Hematopoietic multipotent progenitor cell treated with erythropoietin and hydrocortisone succinate and interleukin-3 and kit ligand, for 4 days (in vitro differentiated cells): ENCODE measurements around the gene RNF130.
"Not testable (repeated sequence)": the region's sequence is repeated elsewhere in the genome, so short reads cannot be mapped to it uniquely, and the experiment has no call there.

Source experiments
- DNase-seq: peaks from one replicate; pipeline ENCODE4 v3.0.0-alpha.2; 2015

RNF130 gene

DNA sequence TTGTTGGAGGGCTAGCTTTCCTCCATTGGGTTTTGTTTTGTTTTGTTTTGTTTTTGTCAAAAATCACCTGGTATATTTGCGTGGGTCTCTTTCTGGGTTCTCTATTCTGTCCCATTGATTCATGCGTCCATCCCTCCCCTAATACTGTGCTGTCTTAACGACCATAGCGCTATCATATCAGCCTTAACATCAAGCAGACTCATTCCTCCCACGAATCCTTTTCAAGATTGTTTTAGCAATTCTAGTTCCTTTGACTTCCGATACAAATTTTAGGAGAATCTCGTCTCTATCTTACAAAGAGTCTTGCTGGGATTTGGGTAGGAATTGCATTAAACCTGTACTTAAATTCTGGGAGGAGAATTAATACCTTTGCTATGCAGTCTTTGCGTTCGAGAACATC, 31.1 kb upstream of the RNF130 start:
- no peak for DNase-seq

DNA sequence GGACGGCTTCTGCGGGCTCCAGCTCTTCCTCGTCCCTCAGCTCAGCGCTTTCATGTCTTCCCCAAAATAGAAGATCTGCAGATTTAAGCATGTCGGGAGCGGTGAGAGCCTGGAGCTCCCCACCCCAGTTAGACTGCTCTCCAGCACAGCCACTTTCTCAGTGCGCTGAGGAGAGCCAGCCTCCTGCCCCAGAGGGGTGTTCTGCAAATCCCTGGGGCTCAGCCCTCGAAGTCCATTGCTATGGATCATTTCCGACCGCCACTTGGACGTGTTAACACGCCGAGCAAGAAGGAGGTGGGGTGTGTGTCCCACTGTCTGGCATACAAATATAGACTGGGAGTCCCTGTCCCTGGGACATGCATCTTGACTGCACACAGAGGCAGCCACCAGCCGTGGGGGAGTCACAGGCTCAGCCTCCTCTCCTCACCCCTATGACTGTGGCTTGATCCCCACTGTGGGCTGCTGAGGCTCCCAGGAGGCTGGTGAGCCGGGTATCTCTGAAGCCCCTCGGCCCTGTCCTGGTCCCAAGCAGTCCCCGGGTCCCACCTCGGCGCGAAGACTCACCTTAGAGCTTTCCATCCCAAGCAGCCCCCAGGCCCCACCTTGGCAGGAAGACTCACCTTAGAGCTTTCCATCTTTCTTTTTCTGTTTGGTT, 30.0 kb upstream of the RNF130 start:
- DNase-seq: no peak

DNA sequence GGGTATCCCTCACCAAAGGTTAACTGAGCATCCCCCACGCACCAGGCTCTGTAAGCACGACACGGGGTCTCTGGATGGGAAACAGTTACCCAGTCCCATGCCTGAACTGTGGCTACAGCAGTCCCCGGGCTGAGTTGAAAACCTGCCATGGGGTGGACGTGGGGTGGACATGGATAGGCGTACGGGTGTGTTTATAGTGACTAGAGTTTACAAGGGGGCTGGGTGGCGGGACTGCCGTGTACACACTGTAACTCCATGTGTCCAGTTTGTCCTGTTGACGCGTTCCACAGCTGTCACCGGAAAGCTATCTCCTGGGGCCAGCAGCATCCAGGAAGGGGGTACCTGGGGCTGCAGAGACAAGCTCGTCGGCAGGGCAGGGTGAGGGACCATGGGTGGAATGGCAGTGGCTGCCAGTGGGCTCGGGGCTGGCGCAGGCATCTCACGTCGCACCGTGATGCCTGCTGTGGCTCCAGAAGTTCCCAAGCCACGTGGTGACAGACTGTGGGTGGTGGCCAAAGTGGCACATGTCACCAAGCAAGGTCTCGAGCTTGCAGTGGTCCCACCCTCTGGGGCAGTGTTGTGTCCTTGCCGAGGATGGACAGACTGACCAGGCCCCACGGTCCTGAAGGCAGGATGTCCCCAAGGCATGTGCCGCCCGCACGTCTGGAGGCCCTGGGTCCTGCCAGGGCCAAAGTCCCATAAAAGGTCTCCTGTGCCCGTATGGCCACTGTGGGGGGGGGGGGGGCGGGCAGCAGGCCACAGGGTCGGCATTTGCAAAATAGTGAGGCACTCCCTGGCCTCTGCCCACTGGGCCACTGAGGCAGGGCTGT, 29.3 kb upstream of the RNF130 start:
- no peak for DNase-seq

DNA sequence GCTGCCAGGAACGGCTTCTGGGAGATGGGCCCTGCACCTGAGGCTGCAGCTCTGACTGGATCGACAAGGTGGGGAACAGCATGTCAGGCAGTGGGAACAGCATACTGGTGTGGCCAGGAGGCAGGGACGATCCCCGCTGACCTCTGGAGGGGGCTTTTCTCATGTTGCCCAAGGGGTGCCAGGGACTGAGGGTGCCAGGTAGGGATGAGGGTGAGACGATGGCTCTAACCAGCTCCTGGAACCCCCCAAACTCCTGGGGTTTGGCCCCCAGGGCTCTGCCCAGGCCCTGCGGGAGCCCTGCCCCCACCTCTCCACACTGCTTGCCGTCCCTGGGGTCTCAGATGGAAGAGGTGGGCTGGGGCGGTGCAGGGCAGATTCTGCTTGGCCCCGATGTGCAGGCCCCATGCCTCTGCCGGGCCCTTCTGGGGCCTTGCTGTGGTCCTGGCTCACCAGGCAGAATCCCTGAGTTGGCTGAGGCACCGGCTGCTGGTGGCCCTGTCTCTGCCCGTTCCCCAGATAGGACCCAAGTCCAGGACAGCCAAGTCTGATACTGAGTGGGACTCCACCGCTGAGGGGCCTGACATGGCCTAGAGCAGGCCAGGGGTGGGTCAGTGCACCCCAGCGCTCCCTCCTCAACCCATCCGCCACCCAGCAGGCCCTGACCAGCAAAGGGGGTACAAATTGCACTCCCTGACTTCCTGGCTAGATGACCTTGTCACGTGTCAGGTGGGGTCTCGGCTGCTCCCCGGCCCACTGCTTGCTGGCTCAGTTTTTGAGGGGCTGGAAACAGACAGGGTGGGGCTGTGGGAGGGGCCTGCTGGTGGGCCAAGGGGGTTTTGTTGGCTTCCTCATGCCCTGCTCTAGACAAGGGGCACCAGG, 28.4 kb upstream of the RNF130 start:
- no peak for DNase-seq

DNA sequence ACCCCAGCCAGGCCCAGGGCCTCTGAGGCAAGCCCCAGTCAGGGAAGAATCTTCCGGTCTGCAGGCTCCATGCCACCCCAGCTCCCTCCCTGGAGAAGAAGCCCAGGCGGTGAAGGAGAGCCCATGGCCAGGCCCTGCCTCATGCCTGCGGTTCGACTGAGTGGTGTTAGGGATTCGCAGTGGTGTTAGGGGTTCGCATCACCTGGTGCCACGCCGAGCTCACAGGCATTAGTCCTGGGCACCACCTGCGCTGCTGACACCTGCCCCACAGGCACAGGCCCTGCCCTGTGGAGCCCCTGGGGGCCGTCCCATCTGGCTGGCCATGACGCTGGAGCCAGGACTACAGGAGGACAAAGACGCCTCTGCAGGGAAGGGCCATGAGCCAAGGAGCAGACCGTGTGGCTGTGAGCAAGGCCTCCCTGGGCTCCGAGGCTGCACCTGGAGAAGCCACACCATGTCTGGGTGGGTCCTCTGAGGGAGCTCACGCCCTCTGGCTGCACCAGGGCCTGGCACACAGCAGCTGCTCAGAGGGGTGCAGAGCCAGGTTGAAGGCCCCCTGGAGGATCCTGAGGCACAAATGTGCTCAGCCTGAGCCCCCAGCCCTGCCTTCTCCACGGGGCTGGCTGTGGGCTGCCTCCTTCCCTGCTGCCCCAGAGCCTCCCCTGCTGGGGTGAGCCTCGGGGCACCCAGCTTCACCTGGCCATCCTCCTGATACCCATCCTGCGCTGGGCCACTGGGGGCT, 27.6 kb upstream of the RNF130 start:
- DNase-seq: no peak

DNA sequence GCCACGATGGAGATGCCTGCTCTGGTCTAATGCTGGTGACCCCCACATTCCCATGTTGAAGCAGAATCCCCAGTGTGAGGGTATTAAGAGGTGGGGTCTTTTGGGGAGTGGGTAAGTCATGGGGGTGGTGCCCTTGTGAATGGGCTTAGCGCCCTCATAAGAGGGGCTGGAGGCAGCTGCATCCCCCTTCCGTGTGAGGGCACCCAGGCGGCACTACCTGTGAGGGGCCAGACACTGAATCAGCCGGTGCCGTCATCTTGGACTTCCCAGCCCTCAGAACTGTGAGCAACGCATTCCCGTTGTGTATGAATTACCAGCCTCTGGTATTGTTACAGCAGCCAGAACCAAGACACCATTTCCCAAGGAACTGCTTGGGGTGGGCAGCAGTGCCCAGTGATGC, 27.0 kb upstream of the RNF130 start:
- DNase-seq: no peak

DNA sequence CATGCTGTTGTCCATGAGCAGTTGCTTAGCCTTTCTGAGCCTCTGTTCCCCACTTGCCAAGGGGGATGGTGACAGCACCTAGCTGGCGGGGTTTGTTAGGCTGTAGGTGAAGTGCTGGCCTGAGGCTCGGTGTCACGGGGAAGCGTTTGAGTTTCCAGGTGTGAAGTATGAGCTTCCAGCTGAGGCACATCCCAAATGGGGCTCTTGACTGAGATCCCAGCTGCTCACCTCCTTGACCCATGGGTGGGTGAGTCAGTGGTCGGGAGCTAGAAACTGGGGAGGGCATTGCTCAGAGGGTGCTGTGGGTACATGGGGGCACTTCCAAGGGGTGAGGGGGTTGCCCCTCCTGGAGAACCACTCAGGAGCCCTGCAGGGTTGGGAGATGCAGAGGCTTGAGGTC, 26.4 kb upstream of the RNF130 start:
- no peak for DNase-seq

DNA sequence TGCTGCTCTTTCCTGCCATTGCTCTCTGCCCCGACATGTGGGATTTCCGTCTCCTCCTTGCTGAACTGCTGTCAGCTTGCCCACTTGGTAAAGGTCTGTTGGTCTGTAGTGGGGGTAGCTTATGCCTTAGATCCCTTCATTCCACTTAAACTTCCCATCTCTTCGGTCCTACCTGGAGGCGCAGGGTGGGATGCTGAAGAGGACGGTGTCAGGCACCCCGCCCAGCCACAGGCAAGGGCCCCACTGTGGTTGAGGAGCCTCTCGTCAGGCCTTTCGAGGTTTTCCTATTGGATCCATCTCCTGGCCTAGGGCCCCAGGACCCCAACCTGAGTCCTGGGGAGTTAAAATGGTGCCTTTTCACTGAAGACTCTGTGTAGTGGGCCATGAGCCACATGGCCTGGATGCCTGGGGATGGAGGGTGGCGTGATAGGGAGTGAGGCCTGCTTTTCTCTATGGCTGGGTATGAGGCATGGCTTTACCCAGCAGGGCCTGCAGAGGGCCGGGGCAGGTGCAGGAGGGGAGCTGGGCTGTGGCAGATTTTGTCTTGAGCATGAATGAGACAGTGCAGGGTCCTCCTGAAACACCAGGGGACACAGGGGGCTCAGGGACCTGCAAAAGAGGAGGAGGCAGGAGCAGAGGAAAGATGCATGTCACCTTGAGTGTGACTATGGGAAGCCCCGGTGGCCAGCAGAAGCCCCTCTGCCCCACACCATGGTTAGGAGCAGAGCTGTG, 25.8 kb upstream of the RNF130 start:
- peak; percentile 38 for DNase-seq

DNA sequence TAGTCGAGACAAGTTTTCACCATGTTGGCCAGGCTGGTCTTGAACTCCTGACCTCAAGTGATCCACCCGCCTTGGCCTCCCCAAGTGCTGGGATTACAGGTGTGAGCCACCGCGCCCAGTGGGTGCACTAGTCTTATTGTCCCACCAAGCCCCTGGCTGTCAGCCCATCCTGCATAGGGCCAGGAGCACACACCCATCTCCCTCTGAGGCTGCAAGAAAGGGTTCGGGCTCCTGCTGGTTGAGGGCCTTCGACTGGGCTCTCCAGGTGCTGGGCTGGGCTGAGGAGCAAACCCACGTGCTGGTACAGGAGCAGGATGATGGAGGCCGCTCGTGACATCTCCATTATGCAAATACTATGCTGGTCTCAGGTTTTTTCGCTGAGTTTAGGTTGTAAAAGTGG, 25.1 kb upstream of the RNF130 start:
- no peak for DNase-seq

DNA sequence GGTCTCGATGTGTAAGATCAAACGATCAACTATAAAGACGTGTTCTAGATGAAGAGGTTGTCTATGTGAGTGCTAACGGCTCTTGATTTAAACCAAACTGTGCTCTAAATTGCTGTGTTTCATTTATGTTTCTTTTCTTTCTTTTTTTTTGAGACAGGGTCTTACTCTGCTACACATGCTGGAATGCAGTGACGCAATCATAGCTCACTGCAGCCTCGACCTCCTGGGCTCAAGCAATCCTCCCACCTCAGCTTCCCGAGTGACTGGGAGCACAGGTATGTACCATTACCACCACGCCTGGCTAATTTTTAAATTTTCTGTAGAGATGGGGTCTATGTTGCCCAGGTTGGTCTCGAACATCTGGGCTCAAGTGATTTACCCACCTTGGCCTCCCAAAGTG, 24.0 kb upstream of the RNF130 start:
- DNase-seq: no peak

DNA sequence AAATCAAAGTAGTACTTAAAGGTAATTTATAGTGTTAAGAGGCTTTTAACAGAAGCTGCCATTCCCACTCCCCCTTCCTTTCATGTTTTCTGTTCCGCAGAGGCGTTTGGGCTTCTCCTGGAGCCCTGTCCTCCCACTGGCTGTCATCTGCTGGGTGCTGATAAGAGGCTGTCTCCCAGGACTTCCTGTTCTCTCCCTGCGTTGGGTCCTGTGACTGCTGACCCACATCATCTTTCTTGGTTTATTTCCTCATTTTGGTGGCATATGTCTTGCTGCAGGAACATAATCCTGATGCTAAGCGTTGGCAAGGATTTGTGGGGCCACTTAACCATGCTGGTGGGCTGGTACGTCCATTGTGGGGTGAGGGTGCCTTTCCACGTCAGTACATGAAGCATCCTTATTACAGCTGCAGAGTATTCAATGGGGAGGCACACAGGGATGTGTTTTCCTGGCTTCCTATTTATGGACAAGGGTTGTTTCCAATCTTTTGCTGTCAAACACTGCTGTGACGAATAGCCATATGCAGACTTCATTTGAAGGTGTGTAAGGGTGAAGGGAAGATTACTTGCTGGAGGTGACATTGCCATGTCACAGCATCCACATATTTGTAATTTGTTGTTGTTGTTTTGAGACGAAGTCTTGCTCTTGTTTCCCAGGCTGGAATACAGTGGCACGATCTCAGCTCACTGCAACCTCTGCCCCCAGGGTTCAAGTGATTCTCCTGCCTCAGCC, 22.3 kb upstream of the RNF130 start:
- DNase-seq: peak; percentile 98

DNA sequence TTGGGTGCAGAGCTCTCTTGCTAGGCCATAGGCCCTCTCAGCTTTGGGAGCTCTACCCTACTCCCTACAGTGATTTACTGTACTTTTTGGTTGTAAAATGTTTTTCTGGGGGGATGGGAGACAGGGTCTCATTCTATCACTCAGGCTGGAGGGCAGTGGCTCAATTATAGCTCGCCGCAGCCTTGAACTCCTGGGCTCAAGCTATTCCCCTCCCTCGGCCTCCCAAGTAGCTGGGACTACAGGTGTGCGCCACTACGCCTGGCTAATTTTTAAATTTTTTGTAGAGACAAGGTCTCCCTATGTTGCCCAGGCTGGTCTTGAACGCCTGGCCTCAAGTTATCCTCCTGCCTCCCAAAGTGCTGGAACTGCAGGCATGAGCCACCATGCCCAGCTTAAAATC, 21.7 kb upstream of the RNF130 start:
- DNase-seq: no peak

DNA sequence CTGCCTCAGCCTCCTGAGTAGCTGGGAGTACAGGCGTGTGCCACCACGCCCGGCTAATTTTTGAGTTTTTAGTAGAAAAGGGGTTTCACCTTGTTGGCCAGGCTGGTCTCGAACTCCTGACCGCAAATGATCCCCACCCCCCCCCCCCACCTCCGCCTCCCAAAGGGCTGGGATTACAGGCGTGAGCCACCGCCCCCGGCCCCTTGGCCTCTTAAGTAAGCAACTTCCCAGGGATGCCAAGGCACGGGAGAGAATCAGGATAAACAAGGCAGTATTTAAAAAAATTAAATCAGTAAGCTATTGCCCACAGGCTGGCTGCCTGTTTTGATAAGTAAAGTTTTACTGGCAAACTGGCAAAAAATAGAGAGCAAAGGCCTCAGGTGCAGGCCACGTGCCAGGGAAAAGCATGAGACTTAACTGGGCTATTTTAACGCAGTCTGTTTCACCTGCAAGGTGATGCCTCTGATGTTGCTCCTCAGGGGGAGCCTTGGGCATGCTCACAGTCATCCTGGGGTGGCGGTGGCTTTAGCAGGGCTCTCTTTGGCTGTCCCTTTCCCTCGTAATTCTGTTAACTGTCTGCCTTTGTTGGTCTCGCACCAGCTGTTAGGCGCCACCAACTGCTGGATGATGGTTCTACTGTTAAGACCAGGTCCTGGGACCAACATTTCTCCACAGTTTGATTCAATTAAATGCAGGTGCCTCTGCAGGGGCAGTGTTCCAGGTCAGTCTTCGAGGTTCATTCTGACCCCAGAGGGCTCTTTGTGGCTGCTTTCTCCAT, 19.4 kb upstream of the RNF130 start:
- peak; percentile 91 for DNase-seq

DNA sequence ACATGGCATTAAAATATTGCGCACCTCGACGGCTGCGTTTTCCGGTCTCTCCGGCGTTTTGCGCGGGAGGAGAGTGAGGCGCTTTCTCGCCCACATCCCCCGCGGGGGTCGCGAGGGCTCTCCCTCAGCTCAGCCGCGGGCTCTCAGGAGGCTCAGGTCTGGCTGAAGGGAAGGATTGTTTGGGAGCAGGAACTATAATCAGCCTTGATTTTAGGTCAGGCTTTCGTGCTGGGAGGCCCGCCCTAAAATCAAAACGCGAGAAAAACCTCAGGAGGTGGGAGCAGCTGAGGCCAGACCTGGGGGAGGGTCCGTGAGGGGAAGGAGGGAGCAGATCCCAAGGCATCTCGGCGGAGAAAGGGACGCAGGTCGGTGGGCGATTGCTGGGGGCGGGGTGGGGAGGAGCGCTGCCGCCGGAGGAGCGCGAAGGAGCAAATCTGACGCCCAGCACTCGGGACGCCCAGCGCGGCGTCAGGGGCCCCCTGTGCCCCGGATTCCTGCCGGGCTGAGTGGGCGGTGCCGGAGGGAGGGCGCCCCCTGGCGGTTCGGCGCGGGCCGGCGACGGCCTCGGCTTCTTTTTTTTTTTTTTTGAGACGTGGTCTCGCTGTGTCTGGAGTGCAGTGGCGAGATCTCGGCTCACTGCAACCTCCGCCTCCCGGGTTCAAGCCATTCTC, 18.7 kb upstream of the RNF130 start:
- peak; percentile 89 for DNase-seq

DNA sequence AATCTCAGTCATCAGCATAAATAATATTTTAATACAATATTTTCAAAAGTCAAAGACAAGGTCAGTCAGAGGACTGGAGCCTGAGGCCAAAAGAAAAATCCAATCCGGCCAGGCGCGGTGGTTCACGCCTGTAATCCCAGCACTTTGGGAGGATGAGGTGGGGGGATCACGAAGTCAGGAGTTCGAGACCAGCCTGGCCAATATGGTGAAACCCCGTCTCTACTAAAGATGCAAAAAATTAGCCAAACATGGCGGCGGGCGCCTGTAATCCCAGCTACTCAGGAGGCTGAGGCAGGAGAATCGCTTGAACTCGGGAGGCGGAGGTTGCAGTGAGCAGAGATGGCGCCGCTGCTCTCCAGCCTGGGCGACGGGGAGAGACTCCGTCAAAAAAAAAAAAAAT, 18.1 kb upstream of the RNF130 start:
- not testable (repeated sequence) for DNase-seq

DNA sequence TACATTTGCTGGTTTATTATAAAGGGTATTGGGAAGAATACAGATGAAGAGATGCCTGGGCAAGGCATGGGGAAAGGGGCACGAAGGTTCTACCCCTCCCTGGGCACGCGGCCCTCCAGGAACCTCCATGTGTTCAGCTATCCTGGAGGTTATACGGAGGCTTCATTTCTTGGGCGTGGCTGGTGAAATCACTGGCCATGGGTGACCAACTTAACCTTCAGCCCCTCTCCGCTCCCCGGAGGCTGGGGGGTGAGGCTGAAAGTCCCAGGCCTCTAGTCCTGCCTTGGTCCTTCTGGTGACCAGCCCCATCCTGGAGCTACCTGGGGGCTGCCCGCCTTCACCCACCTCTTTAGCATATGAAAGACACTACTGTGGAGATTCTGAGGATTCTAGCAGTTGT, 17.0 kb upstream of the RNF130 start:
- no peak for DNase-seq

DNA sequence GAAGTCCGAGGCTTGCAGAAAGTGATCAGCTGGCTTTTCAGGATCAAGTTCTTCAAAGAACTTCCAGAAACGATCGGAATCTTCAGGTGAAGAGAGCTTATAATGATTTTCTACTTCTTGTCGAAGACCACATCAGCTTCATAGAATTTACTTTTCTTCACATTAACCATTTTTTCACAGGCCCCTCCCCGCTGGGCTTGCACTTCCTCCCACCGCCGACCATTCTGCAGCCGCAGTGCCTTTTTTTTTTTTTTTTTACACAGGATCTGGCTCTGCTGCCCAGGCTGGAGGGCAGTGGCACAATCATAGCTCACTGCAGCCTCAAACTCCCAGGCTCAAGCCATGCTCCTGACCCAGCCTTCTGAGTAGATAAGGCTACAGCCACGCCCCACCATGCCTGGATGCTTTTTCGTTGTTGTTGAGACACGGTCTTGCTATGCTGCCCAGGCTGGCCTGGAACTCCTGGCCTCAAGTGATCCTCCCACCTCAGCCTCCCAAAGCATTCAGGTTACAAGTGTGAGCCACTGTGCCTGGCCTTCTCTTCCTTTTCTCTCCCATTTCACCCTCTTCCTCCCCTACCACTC, 15.3 kb upstream of the RNF130 start:
- DNase-seq: peak; percentile 58

DNA sequence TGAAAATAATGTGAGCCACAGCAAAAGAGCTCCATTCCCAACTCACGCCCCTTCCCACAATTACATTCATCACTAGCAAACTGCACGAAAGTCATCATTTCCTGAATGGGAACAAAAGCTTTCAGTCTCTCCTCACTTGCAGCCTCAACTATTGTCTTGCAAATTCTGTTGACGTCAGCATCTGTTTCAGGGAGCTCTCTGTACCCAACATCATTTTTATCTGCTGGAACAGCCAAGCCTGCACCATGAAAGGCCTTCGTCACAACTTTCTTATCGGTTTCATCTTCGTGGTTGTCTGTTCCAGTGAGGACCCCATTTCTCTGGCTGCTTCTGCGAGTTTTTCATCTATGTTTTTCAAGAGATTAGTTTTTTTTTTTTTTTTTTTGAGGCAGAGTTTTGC, 14.3 kb upstream of the RNF130 start:
- DNase-seq: peak; percentile 95
